Measurements from ENCODE around the gene LFNG. TPM values are rescaled to one million over a fixed set of nuclear protein-coding genes. Genes with fewer than 3 reads are reported as not detected.

LFNG gene
- polyA plus RNA-seq, 2 of the 4 experiments (the other 2 are of a cell fraction) = 2.3 to 7.3 TPM

DNA sequence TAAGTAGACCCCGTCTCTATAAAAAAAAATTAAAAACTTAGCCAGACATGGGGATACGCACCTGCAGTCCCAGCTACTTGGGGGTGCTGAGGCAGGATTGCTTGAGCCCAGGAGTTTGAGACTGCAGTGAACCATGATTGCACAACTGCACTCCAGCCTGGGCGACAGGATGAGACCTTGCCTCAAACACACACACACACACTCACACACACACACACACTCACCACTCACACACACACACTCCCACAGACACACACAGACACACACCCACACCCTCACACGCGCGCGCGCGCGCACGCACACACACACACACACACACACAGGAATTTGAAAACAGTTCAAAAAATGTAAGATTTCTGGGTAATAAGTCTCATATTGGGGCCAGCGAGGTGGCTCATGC, 34.7 kb upstream of the LFNG start:
- TF ChIP-seq HOXB5 (CRISPR knock-in tag; IDR thresholded peaks at IDR 0.05) (no peak), CEBPB (IDR thresholded peaks at IDR 0.05) (peak; percentile 7 to 23; a peak in 1 of 4 replicates)
- Histone ChIP-seq H3K4me1 (no peaks in the 10 kb centered on the region), H3K27ac (no peak overlapping the region), H3K4me3 (no peak overlapping the region), H3K4me2 (no peak overlapping the region), H3K9me3 (peaks cover 11% of the 10 kb centered on the region; the same call in 2 of the 3 replicates)
- POLR2A ChIA-PET = no interaction called here
- WGBS (ENCODE audit: missing lambda C conversion rate) = 80% methylated on average over 12 of the region's 12 CpGs
- CTCF ChIA-PET = interaction anchor here (0.6 to 3.3 kb wide), 5 partner anchors 12 to 34 kb away, joined by 3 to 23 read pairs (median 5); no protein-coding TSS in a partner anchor
- ATAC-seq (no peak), DNase-seq (ENCODE audit: low read depth in 1 of 2, low spot score in 1 of 2) (no peak), FAIRE-seq (no peak)

DNA sequence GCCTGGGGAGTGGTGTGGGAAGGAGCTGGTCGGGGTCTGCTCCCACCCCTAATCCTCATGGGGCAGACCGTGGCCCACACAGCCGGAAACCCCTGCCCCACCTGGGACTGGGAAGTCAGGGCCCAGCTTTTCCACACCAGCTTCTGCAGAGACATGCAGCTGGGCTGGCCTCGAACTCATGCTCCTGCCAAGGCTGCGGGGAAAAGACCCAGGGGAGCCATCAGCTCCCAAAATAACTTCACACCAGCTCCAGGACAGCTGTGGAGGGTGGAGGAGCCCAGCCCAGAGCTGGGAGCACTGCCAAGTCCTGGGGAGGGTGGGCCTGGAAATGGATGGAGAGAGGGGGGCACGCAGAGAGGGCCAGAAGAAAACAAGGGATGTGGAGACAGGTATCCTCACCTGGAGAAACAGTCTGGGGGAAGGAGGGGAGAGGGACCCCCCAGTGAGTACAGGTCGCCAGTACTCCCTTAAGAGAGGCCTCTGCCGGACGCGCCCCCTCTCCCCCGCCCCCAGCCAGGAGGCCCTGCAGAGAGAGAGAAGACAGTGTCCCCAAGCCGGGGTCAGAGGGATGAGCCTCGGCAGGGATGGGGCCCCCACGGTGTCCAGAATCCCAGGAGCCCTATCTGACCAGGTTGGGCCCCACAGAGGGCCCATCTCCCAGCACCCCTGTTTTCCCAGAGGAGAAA, 31.8 kb upstream of the LFNG start:
- ChIA-PET POLR2A (no interaction called here), CTCF (interaction anchor here (0.5 to 2.3 kb wide), 7 partner anchors 10 to 80 kb away, joined by 3 to 14 read pairs (median 4); no protein-coding TSS in a partner anchor)
- no peaks in the 10 kb centered on the region for H3K4me1 ChIP-seq
- DNase-seq (ENCODE audit: low read depth in 1 of 2, low spot score in 1 of 2) (no peak), ATAC-seq (0 out of 6 replicates have a peak, but pooled peaks of 1 of the 2 experiments have one; percentile 15), FAIRE-seq (no peak)
- 74% methylated on average over 12 of the region's 14 CpGs for WGBS (ENCODE audit: missing lambda C conversion rate)
- H3K9me3 ChIP-seq = peaks cover 10% of the 10 kb centered on the region; the same call in 2 of the 3 replicates
- no peak overlapping the region for H3K4me3 ChIP-seq
- no peak overlapping the region for H3K27ac ChIP-seq
- no peak for TF ChIP-seq RNF2 (IDR thresholded peaks at IDR 0.05; ENCODE audit: borderline replicate concordance, low read depth)
- no peak for TF ChIP-seq ESRRA (IDR thresholded peaks at IDR 0.05; ENCODE audit: borderline replicate concordance, low read length)
- no peak for TF ChIP-seq GATA3 (IDR thresholded peaks at IDR 0.05; ENCODE audit: borderline replicate concordance)
- no peak for TF ChIP-seq EHMT2 (IDR thresholded peaks at IDR 0.05; ENCODE audit: low read depth)
- no peak for TF ChIP-seq CEBPB (IDR thresholded peaks at IDR 0.05)
- TF ChIP-seq, protein P1, sequence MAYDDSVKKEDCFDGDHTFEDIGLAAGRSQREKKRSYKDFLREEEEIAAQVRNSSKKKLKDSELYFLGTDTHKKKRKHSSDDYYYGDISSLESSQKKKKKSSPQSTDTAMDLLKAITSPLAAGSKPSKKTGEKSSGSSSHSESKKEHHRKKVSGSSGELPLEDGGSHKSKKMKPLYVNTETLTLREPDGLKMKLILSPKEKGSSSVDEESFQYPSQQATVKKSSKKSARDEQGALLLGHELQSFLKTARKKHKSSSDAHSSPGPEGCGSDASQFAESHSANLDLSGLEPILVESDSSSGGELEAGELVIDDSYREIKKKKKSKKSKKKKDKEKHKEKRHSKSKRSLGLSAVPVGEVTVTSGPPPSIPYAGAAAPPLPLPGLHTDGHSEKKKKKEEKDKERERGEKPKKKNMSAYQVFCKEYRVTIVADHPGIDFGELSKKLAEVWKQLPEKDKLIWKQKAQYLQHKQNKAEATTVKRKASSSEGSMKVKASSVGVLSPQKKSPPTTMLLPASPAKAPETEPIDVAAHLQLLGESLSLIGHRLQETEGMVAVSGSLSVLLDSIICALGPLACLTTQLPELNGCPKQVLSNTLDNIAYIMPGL (CRISPR knock-in tag; IDR thresholded peaks at IDR 0.05; ENCODE audit: borderline replicate concordance) = no peak
- no peak for TF ChIP-seq MAZ (IDR thresholded peaks at IDR 0.05; ENCODE audit: borderline replicate concordance, low read depth, low read length)
- TF ChIP-seq, protein P2, sequence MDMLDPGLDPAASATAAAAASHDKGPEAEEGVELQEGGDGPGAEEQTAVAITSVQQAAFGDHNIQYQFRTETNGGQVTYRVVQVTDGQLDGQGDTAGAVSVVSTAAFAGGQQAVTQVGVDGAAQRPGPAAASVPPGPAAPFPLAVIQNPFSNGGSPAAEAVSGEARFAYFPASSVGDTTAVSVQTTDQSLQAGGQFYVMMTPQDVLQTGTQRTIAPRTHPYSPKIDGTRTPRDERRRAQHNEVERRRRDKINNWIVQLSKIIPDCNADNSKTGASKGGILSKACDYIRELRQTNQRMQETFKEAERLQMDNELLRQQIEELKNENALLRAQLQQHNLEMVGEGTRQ (IDR thresholded peaks at IDR 0.05) = no peak
- TF ChIP-seq FOXS1 (CRISPR knock-in tag; IDR thresholded peaks at IDR 0.05) = no peak
- TF ChIP-seq, protein P3, sequence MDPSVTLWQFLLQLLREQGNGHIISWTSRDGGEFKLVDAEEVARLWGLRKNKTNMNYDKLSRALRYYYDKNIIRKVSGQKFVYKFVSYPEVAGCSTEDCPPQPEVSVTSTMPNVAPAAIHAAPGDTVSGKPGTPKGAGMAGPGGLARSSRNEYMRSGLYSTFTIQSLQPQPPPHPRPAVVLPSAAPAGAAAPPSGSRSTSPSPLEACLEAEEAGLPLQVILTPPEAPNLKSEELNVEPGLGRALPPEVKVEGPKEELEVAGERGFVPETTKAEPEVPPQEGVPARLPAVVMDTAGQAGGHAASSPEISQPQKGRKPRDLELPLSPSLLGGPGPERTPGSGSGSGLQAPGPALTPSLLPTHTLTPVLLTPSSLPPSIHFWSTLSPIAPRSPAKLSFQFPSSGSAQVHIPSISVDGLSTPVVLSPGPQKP (IDR thresholded peaks at IDR 0.05; ENCODE audit: low read depth, low read length) = no peak
- TF ChIP-seq SREBF2 (IDR thresholded peaks at IDR 0.05) = no peak
- no peak for TF ChIP-seq RAD21 (conservative IDR thresholded peaks at IDR 0.05 in 1 of 2, IDR thresholded peaks at IDR 0.05 in 1 of 2)
- no peak for TF ChIP-seq BHLHE40 (IDR thresholded peaks at IDR 0.05; ENCODE audit: low read depth, low read length)
- no peak for TF ChIP-seq CBX8 (IDR thresholded peaks at IDR 0.05)
- no peak for TF ChIP-seq MYC (IDR thresholded peaks at IDR 0.05; ENCODE audit: borderline replicate concordance, low read length)
- no peak for TF ChIP-seq NFE2L2 (conservative IDR thresholded peaks at IDR 0.05; ENCODE audit: low read length)
- no peak for TF ChIP-seq CHD2 (IDR thresholded peaks at IDR 0.05; ENCODE audit: low read length, partially characterized antibody)
- TF ChIP-seq HOXA7 (CRISPR knock-in tag; IDR thresholded peaks at IDR 0.05) = no peak
- TF ChIP-seq CHD4 (IDR thresholded peaks at IDR 0.05; ENCODE audit: borderline replicate concordance) = no peak
- no peak for TF ChIP-seq ZNF302 (CRISPR knock-in tag; IDR thresholded peaks at IDR 0.05)
- no peak overlapping the region for H3K4me2 ChIP-seq
